IgD-negative memory B cell (primary cell): ENCODE results near the gene RNF31. TPM values are rescaled to one million over a fixed set of nuclear protein-coding genes. Genes with fewer than 3 reads are reported as not detected.
A peak's percentile ranks its signal among the peaks of the same experiment; 100 is the strongest.
"Not testable (repeated sequence)": the region's sequence is repeated elsewhere in the genome, so short reads cannot be mapped to it uniquely, and the experiment has no call there.

Experiments
- H3K27ac Mint-ChIP-seq, 3 donors: one replicate each; pipeline ENCODE4 v1.8.0; 2020 to 2022; ENCODE audit warnings: mild to moderate bottlenecking in 3 of 3, mixed read lengths in 3 of 3, moderate library complexity in 1 of 3
- H3K27me3 Mint-ChIP-seq: one replicate; pipeline ENCODE4 v1.8.0; 2021; ENCODE audit warnings: mixed read lengths
- H3K36me3 Mint-ChIP-seq: one replicate; pipeline ENCODE4 v1.8.0; 2020; ENCODE audit warnings: mild to moderate bottlenecking, mixed read lengths
- H3K4me1 Mint-ChIP-seq, 3 donors: one replicate each; pipeline ENCODE4 v1.8.0; 2020 to 2022; ENCODE audit warnings: mixed read lengths in 3 of 3, mild to moderate bottlenecking in 1 of 3
- H3K4me3 Mint-ChIP-seq, 4 donors: one replicate each; pipeline ENCODE4 v1.8.0; 2020 to 2022; ENCODE audit warnings: mild to moderate bottlenecking in 4 of 4, mixed read lengths in 4 of 4, moderate library complexity in 3 of 4
- H3K9me3 Mint-ChIP-seq, 3 donors: one replicate each; pipeline ENCODE4 v1.8.0; 2020 to 2021; ENCODE audit warnings: mixed read lengths in 3 of 3, mild to moderate bottlenecking in 1 of 3
- polyA plus RNA-seq: library from polyadenylated mRNA; unstranded; fragments of 300-500 nt; fragmentation: Illumina TruSeq; gene quantifications from one replicate; pipeline ENCODE4 v1.2.3, GENCODE V29; 2021

The RNF31 gene
- 54.3 TPM for polyA plus RNA-seq

- peak within 1 kb of the TSS; percentile 97 to 99 (median 98) for H3K4me3 Mint-ChIP-seq
- no peaks in the 10 kb centered on the region for H3K9me3 Mint-ChIP-seq
- peak within 1 kb of the TSS; percentile 94 to 98 (median 95) for H3K27ac Mint-ChIP-seq
- H3K4me1 Mint-ChIP-seq = peaks cover 18 to 30% (median 22%) of the 10 kb centered on the region in 3 donors
- H3K36me3 Mint-ChIP-seq = peaks cover 3% of the 10 kb centered on the region
- H3K27me3 Mint-ChIP-seq = no peaks in the 10 kb centered on the region
Observed at GRCh38 chr14:24146978-24147760, at the start of gene RNF31. Gene RNF31 (plus strand): TSS chr14:24147498. CDS start chr14:24147699, 201 bp downstream.

- Mint-ChIP-seq H3K27ac (no peak overlapping the region), H3K9me3 (no peaks in the 10 kb centered on the region), H3K4me1 (peaks cover 10 to 19% (median 12%) of the 10 kb centered on the region in 3 donors), H3K36me3 (peaks cover 2% of the 10 kb centered on the region), H3K4me3 (peak overlapping the region in 1 of 4 donors; percentile 28), H3K27me3 (no peaks in the 10 kb centered on the region)
Observed at GRCh38 chr14:24098229-24098926, 48.9 kb upstream of the RNF31 start.

GRCh38 chr14:24098927-24099813, 48.1 kb upstream of the RNF31 start:
- Mint-ChIP-seq H3K27me3 (no peaks in the 10 kb centered on the region), H3K4me3 (peak overlapping the region in 1 of 4 donors; percentile 24), H3K27ac (no peak overlapping the region), H3K4me1 (peaks cover 10 to 17% (median 11%) of the 10 kb centered on the region in 3 donors), H3K36me3 (peaks cover 2% of the 10 kb centered on the region), H3K9me3 (no peaks in the 10 kb centered on the region)

GRCh38 chr14:24100197-24100981, 46.9 kb upstream of the RNF31 start:
- H3K27me3 Mint-ChIP-seq = no peaks in the 10 kb centered on the region
- H3K27ac Mint-ChIP-seq = peak overlapping the region in 1 of 3 donors; percentile 35
- peaks cover 9 to 10% (median 10%) of the 10 kb centered on the region in 3 donors for H3K4me1 Mint-ChIP-seq
- H3K9me3 Mint-ChIP-seq = no peaks in the 10 kb centered on the region
- peak overlapping the region in 1 of 4 donors; percentile 24 for H3K4me3 Mint-ChIP-seq
- peaks cover 5% of the 10 kb centered on the region for H3K36me3 Mint-ChIP-seq

DNA sequence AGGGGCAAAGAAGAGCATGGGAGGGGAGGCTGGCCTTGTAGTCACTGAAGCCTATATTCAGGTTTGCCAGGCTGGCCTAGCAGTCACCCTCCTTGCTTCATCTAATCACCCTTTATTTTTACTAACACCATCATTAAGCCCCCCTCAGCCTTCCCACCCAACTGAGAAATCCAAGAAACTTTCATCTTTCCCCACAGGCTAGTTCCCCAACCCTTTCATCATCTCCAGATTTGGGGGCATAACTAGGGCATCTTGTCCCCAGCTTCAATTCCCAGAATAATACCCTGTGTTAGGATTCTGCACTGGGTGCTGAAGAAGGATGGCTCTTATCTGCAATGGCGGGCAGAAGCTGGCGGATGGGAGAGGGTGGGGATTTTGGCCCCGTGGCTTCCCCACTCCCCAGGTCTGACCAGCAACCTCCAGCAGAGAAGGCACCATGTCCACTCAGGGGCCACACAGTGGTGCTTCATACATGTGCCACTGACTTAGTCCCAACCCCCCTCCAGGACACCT, 46.3 kb upstream of the RNF31 start:
- no peak overlapping the region for H3K4me3 Mint-ChIP-seq
- peaks cover 4 to 6% (median 5%) of the 10 kb centered on the region in 3 donors for H3K4me1 Mint-ChIP-seq
- peaks cover 3% of the 10 kb centered on the region for H3K36me3 Mint-ChIP-seq
- peak overlapping the region in 2 of 3 donors; percentile 35 to 50 for H3K27ac Mint-ChIP-seq
- no peaks in the 10 kb centered on the region for H3K9me3 Mint-ChIP-seq
- no peaks in the 10 kb centered on the region for H3K27me3 Mint-ChIP-seq

DNA sequence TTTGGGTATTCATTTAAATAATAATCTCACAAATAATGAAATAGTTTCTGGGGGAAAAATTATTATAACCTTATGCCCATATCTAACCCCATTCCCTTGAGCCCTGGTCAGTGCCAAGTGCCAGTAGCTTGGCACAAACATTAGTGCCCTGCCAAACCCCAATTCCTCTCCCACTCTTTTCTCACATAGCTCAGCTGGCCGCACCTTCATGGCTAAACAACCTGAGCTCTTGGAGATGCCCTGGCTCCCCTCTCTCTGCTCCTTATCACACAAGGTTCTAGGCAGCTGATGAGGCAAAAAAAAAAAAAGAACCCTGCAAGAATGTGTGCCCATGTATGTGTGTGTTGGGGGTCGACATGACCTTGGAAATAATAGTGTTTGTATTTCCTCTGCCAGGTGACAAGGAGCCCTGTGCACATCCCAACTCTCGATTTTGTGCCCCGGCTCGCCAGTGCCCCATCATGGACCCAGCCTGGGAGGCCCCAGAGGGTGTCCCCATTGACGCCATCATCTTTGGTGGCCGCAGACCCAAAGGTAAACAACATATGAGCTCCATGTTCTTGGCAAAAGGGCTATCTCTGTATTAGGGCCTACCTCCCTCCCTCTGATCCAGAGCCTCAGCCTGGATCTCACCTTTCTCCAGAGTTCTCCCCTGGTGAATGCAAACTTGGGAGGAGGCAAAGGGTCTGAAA, 44.8 kb upstream of the RNF31 start:
- H3K27me3 Mint-ChIP-seq = no peaks in the 10 kb centered on the region
- H3K9me3 Mint-ChIP-seq = no peaks in the 10 kb centered on the region
- no peak overlapping the region for H3K4me3 Mint-ChIP-seq
- H3K36me3 Mint-ChIP-seq = peaks cover 3% of the 10 kb centered on the region
- H3K4me1 Mint-ChIP-seq = peaks cover 0 to 2% (median 0%) of the 10 kb centered on the region in 3 donors
- no peak overlapping the region for H3K27ac Mint-ChIP-seq

GRCh38 chr14:24103451-24103850, 43.8 kb upstream of the RNF31 start:
- no peaks in the 10 kb centered on the region for H3K9me3 Mint-ChIP-seq
- no peak overlapping the region for H3K4me3 Mint-ChIP-seq
- H3K27me3 Mint-ChIP-seq = no peaks in the 10 kb centered on the region
- peaks cover 3% of the 10 kb centered on the region for H3K36me3 Mint-ChIP-seq
- peak overlapping the region in 1 of 3 donors; percentile 50 for H3K27ac Mint-ChIP-seq
- H3K4me1 Mint-ChIP-seq = peaks cover 0 to 4% (median 0%) of the 10 kb centered on the region in 3 donors

DNA sequence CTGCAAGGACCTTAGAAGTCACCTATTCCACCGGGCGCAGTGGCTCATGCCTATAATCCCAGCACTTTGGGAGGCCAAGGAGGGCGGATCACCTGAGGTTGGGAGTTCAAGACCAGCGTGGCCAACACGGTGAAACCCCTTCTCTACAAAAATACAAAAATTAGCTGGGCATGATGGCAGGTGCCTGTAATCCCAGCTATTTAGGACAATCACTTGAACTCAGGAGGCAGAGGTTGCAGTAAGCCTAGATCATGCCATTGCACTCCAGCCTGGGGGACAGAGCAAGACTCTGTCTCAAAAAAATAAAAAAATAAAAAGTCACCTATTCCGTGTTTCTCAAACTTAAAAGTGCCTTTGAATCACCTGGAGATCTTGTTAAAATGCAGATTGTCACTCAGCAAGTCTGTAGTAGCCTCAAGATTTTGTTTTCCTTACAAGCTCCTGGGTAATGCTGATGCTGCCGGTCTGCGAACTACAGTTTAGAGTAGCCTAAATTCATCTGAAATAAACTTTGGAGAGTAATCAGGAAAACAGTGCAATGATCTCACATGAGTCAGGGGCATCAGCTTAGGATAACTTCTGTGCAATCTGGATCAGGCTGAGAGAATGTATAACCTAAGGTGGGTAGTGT, 41.6 kb upstream of the RNF31 start:
- peaks cover 6 to 11% (median 7%) of the 10 kb centered on the region in 3 donors for H3K4me1 Mint-ChIP-seq
- not testable (repeated sequence) for H3K36me3 Mint-ChIP-seq, H3K9me3 Mint-ChIP-seq, H3K27ac Mint-ChIP-seq, H3K27me3 Mint-ChIP-seq
- peak overlapping the region in 1 of 4 donors; percentile 45 for H3K4me3 Mint-ChIP-seq

- H3K4me3 Mint-ChIP-seq = no peak overlapping the region
- no peaks in the 10 kb centered on the region for H3K9me3 Mint-ChIP-seq
- H3K4me1 Mint-ChIP-seq = peaks cover 6 to 11% (median 7%) of the 10 kb centered on the region in 3 donors
- peaks cover 3% of the 10 kb centered on the region for H3K36me3 Mint-ChIP-seq
- H3K27ac Mint-ChIP-seq = no peak overlapping the region
- no peaks in the 10 kb centered on the region for H3K27me3 Mint-ChIP-seq
Observed at GRCh38 chr14:24106672-24107271, 40.5 kb upstream of the RNF31 start.

DNA sequence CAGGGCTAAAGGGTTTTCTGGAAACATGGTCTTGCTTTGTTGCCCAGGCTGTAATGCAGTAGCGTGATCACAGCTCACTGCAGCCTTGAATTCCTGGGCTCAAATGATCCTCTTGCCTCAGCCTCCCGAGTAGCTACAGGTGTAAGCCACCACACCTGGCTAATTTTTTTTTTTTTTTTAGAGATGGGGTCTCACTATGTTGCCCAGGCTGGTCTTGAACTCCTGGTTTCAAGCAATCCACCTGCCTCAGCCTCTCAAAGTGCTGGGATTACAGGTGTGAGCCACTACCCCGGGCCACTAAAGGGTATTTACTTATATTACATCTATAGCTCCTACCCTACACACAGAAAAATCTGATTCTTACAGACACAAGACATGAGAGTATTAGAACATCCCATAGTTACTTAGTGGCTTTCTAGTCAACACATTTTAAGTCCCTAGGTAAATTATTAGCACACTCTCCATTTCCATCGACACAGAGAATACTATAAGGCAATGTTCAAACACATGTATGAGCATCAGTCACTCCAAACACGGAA, 38.9 kb upstream of the RNF31 start:
- Mint-ChIP-seq H3K27ac (peak overlapping the region in 2 of 3 donors; percentile 27 to 93), H3K9me3 (no peaks in the 10 kb centered on the region), H3K36me3 (peaks cover 3% of the 10 kb centered on the region), H3K4me3 (peak overlapping the region in 1 of 4 donors; percentile 55), H3K4me1 (peaks cover 6 to 11% (median 7%) of the 10 kb centered on the region in 3 donors), H3K27me3 (no peaks in the 10 kb centered on the region)

DNA sequence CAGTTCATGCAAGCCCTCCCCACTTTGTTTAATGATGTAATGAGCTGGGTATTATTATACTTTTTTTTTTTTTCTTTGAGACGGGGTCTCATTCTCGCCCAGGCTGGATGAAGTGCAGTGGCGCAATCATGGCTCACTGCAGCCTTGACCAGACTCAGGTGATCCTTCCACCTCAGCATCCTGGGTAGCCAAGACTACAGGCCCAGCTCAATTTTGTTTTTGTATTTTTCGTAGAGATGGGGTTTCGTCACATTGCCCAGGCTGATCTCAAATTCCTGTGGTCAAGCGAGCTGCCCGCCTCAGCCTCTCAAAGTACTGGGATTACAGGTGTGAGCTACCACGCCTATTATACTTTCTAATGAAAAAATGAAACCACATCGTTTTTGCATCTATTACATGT, 37.2 kb upstream of the RNF31 start:
- H3K4me1 Mint-ChIP-seq = peaks cover 7 to 14% (median 7%) of the 10 kb centered on the region in 3 donors
- no peaks in the 10 kb centered on the region for H3K27me3 Mint-ChIP-seq
- no peaks in the 10 kb centered on the region for H3K36me3 Mint-ChIP-seq
- no peak overlapping the region for H3K4me3 Mint-ChIP-seq
- no peaks in the 10 kb centered on the region for H3K9me3 Mint-ChIP-seq
- H3K27ac Mint-ChIP-seq = peak overlapping the region in 1 of 3 donors; percentile 15

GRCh38 chr14:24110523-24110922, 36.8 kb upstream of the RNF31 start:
- H3K9me3 Mint-ChIP-seq = no peaks in the 10 kb centered on the region
- H3K4me3 Mint-ChIP-seq = peak overlapping the region in 1 of 4 donors; percentile 57
- H3K27me3 Mint-ChIP-seq = no peaks in the 10 kb centered on the region
- H3K36me3 Mint-ChIP-seq = no peaks in the 10 kb centered on the region
- peaks cover 10 to 18% (median 12%) of the 10 kb centered on the region in 3 donors for H3K4me1 Mint-ChIP-seq
- H3K27ac Mint-ChIP-seq = peak overlapping the region in 1 of 3 donors; percentile 15
